Activated CD4-positive, alpha-beta T cell treated with anti-CD3 and anti-CD28 coated beads, Interleukin-2, amount 50 U/mL, for 24 hours (primary cell): Measurements from ENCODE around the gene FBXO46.
"Not testable (repeated sequence)": the region's sequence is repeated elsewhere in the genome, so short reads cannot be mapped to it uniquely, and the experiment has no call there.

ENCODE experiments used
- DNase-seq, 2 donors: peaks; one replicate each; pipeline ENCODE4 v3.0.0-alpha.2; 2020; ENCODE audit warnings: low read depth in 1 of 2, low spot score in 1 of 2

Gene FBXO46

GRCh38 chr19:45766296-45766868, 35.7 kb upstream of the FBXO46 start:
- no peak for DNase-seq

GRCh38 chr19:45765702-45766295, 35.1 kb upstream of the FBXO46 start:
- DNase-seq, result no peak

GRCh38 chr19:45764945-45765701, 34.4 kb upstream of the FBXO46 start:
- DNase-seq, result no peak

GRCh38 chr19:45764475-45764874, 33.8 kb upstream of the FBXO46 start:
- DNase-seq, result no peak

GRCh38 chr19:45763691-45764294, 33.1 kb upstream of the FBXO46 start:
- no peak for DNase-seq

GRCh38 chr19:45762870-45763631, 32.4 kb upstream of the FBXO46 start:
- no peak for DNase-seq

GRCh38 chr19:45761714-45762113, 31.0 kb upstream of the FBXO46 start:
- no peak for DNase-seq

GRCh38 chr19:45758921-45759320, 28.2 kb upstream of the FBXO46 start:
- no peak for DNase-seq

- DNase-seq, result no peak
These were observed 27.0 kb upstream of the FBXO46 start for GRCh38 chr19:45757695-45758094.

- no peak for DNase-seq
These were observed 23.6 kb upstream of the FBXO46 start for GRCh38 chr19:45754323-45754722.

GRCh38 chr19:45753548-45753947, 22.9 kb upstream of the FBXO46 start:
- no peak for DNase-seq

- DNase-seq, result no peak
These were observed 21.9 kb upstream of the FBXO46 start for GRCh38 chr19:45752639-45753038.

GRCh38 chr19:45751483-45751882, 20.8 kb upstream of the FBXO46 start:
- DNase-seq, result not testable (repeated sequence)

- DNase-seq, result no peak
These were observed 16.8 kb upstream of the FBXO46 start for GRCh38 chr19:45747513-45747912.

GRCh38 chr19:45746866-45747265, 16.2 kb upstream of the FBXO46 start:
- no peak for DNase-seq

GRCh38 chr19:45745606-45746005, 14.9 kb upstream of the FBXO46 start:
- no peak for DNase-seq

- DNase-seq, result no peak
These were observed 12.3 kb upstream of the FBXO46 start for GRCh38 chr19:45742969-45743368.

- DNase-seq, result no peak
These were observed 9.1 kb upstream of the FBXO46 start for GRCh38 chr19:45739498-45740439.

- DNase-seq, result no peak
These were observed 2.6 kb upstream of the FBXO46 start, which contains the start of gene MEIOSIN for GRCh38 chr19:45733160-45733810. MEIOSIN (plus strand) TSS chr19:45733439; CDS start chr19:45735377, 1,938 bp downstream.
